OCI-LY3 (cell line): Measurements from ENCODE around the gene QSOX2.

Experiments
- H2AFZ ChIP-seq: fragments of 200-600, 300-600 bp; shearing (Covaris generic); 2 replicates; pipeline ENCODE4 v1.6.0; 2014; ENCODE audit warnings: antibody characterized with exemption, low read depth, low read length
- H3K27ac ChIP-seq: fragments of 200-600, 300-600 bp; sonication (generic); 2 replicates; pipeline ENCODE4 v1.5.1; 2014; ENCODE audit warnings: mild to moderate bottlenecking, low read length, moderate library complexity, mixed read lengths
- H3K27me3 ChIP-seq: fragments of 200-600, 300-600 bp; sonication (generic); 2 replicates; pipeline ENCODE4 v1.6.1; 2014; ENCODE audit warnings: low read depth, low read length, mixed read lengths
- H3K36me3 ChIP-seq: fragments of 200-600, 300-600 bp; sonication (generic); replicated peaks from 2 replicates; pipeline ENCODE3; 2014; ENCODE audit warnings: low read depth, low read length, mixed read lengths
- H3K4me1 ChIP-seq: fragments of 300-600, 200-600 bp; sonication (generic); 2 replicates; pipeline ENCODE4 v1.6.1; 2014; ENCODE audit warnings: low read length, mixed read lengths
- H3K4me2 ChIP-seq: fragments of 200-600, 300-600 bp; sonication (generic); 2 replicates; pipeline ENCODE4 v1.6.1; 2014; ENCODE audit warnings: low read length, mixed read lengths
- H3K4me3 ChIP-seq: fragments of 300-600, 200-600 bp; sonication (generic); 2 replicates; pipeline ENCODE4 v1.5.1; 2014; ENCODE audit warnings: antibody characterized with exemption, mild to moderate bottlenecking, low read length, moderate library complexity
- H3K79me2 ChIP-seq: fragments of 300-600, 200-600 bp; shearing (Covaris generic); 2 replicates; pipeline ENCODE4 v1.6.1; 2014; ENCODE audit warnings: mild to moderate bottlenecking, low read length, mixed read lengths
- H3K9ac ChIP-seq: fragments of 300-600, 200-600 bp; shearing (Covaris generic); 2 replicates; pipeline ENCODE4 v1.6.0; 2014; ENCODE audit warnings: mild to moderate bottlenecking, low read length, moderate library complexity
- H3K9me3 ChIP-seq: fragments of 200-600, 300-600 bp; shearing (Covaris generic); 2 replicates; pipeline ENCODE4 v1.6.1; 2014; ENCODE audit warnings: low read length, mixed read lengths; ENCODE audit not compliant: insufficient read depth
- H4K20me1 ChIP-seq: fragments of 200-600, 300-600 bp; sonication (generic); 2 replicates; pipeline ENCODE4 v1.6.1; 2016; ENCODE audit warnings: low read length, mixed read lengths; ENCODE audit not compliant: insufficient read depth
- EZH2phosphoT487 ChIP-seq: fragments of 200-600 bp; shearing (Covaris generic); IDR thresholded peaks from 2 replicates; pipeline ENCODE4 v1.6.1; 2018; ENCODE audit warnings: antibody characterized with exemption, mixed run types, low read depth
- TF ChIP-seq, protein P1 (sequence below): fragments of 200-600, 300-600 bp; sonication (generic); IDR thresholded peaks from 2 replicates; pipeline ENCODE4 v1.5.1; 2014; ENCODE audit warnings: antibody characterized with exemption, low read length, low read depth

The QSOX2 gene

GRCh38 chr9:136248951-136249876, 3.6 kb upstream of the QSOX2 start:
- H3K4me2 ChIP-seq, result no peak overlapping the region
- H3K4me1 ChIP-seq, result peaks cover 11% of the 10 kb centered on the region
- H4K20me1 ChIP-seq, result peaks cover 2% of the 10 kb centered on the region; the same call in 1 of the 2 replicates
- no peaks in the 10 kb centered on the region for H3K27me3 ChIP-seq
- no peak for TF ChIP-seq EZH2phosphoT487
- TF ChIP-seq, protein P1, sequence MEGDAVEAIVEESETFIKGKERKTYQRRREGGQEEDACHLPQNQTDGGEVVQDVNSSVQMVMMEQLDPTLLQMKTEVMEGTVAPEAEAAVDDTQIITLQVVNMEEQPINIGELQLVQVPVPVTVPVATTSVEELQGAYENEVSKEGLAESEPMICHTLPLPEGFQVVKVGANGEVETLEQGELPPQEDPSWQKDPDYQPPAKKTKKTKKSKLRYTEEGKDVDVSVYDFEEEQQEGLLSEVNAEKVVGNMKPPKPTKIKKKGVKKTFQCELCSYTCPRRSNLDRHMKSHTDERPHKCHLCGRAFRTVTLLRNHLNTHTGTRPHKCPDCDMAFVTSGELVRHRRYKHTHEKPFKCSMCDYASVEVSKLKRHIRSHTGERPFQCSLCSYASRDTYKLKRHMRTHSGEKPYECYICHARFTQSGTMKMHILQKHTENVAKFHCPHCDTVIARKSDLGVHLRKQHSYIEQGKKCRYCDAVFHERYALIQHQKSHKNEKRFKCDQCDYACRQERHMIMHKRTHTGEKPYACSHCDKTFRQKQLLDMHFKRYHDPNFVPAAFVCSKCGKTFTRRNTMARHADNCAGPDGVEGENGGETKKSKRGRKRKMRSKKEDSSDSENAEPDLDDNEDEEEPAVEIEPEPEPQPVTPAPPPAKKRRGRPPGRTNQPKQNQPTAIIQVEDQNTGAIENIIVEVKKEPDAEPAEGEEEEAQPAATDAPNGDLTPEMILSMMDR, result no peak
- H3K4me3 ChIP-seq, result no peak overlapping the region
- H3K27ac ChIP-seq, result no peak overlapping the region
- H2AFZ ChIP-seq, result no peak overlapping the region
- H3K9ac ChIP-seq, result no peak overlapping the region
- peaks cover 13% of the 10 kb centered on the region for H3K79me2 ChIP-seq
- no peaks in the 10 kb centered on the region for H3K36me3 ChIP-seq
- H3K9me3 ChIP-seq, result no peaks in the 10 kb centered on the region

DNA sequence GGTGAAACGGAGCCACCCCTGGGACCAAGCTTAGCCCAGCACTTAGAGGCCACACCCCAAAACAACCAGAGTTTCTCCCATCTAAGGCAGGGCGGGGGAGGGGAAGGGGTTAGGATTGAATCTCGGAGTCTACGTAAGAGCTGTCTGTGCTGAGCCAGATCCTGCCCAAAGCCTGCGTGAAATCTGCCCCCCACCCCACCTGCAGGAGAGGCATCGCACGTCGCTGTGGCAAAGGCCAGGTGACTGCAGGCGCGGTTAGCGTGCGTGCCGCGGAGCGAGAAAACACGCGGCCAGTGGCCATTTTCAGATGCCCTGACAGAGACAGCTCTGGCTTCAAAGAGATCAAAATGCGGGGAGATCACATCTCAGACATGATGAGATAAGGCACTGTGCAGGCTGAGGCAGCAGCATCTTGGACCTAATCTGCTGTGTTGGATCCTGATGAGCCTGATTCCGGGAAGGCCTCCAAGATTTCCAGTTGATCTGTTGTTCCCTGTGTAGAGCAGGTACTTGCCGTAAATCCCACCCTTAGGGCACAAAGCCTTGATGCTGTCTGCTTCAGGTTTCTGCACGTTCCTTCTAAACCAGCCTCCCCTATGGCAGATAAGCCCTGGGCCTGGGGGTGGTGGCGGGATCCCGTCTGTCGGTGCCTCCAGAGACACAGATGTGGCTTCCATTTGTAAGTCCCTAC, 2.5 kb upstream of the QSOX2 start:
- Histone ChIP-seq H3K79me2 (peaks cover 24% of the 10 kb centered on the region), H3K36me3 (no peaks in the 10 kb centered on the region), H2AFZ (no peak overlapping the region), H3K9me3 (no peaks in the 10 kb centered on the region), H3K4me3 (no peak overlapping the region), H4K20me1 (peaks cover 11% of the 10 kb centered on the region), H3K4me2 (no peak overlapping the region), H3K4me1 (peaks cover 20% of the 10 kb centered on the region), H3K27ac (no peak overlapping the region), H3K9ac (no peak overlapping the region), H3K27me3 (no peaks in the 10 kb centered on the region)
- TF ChIP-seq, protein P1, result no peak
- no peak for TF ChIP-seq EZH2phosphoT487

GRCh38 chr9:136247551-136247916, 1.9 kb upstream of the QSOX2 start:
- TF ChIP-seq, protein P1, result no peak
- no peak for TF ChIP-seq EZH2phosphoT487
- H3K27ac ChIP-seq, result no peak overlapping the region
- H3K79me2 ChIP-seq, result peaks cover 29% of the 10 kb centered on the region
- no peaks in the 10 kb centered on the region for H3K9me3 ChIP-seq
- peaks cover 16% of the 10 kb centered on the region for H4K20me1 ChIP-seq
- peaks cover 20% of the 10 kb centered on the region for H3K4me1 ChIP-seq
- no peak overlapping the region for H3K9ac ChIP-seq
- H3K4me2 ChIP-seq, result no peak overlapping the region
- H3K36me3 ChIP-seq, result no peaks in the 10 kb centered on the region
- H2AFZ ChIP-seq, result no peak overlapping the region
- H3K4me3 ChIP-seq, result no peak overlapping the region
- no peaks in the 10 kb centered on the region for H3K27me3 ChIP-seq

- Histone ChIP-seq H3K27ac (no peak overlapping the region), H3K36me3 (no peaks in the 10 kb centered on the region), H3K9me3 (no peaks in the 10 kb centered on the region), H2AFZ (no peak overlapping the region), H4K20me1 (peaks cover 21% of the 10 kb centered on the region), H3K27me3 (no peaks in the 10 kb centered on the region), H3K4me1 (peaks cover 20% of the 10 kb centered on the region), H3K9ac (no peak overlapping the region), H3K4me3 (no peak overlapping the region), H3K4me2 (no peak overlapping the region), H3K79me2 (peaks cover 35% of the 10 kb centered on the region)
- TF ChIP-seq, protein P1, result no peak
- no peak for TF ChIP-seq EZH2phosphoT487
These were observed 1.4 kb upstream of the QSOX2 start for GRCh38 chr9:136246849-136247550.
